Nephron (organoid): ENCODE results near the gene HENMT1.
"Not testable (repeated sequence)": the region's sequence is repeated elsewhere in the genome, so short reads cannot be mapped to it uniquely, and the experiment has no call there.

Experiments used
- H3K27ac Mint-ChIP-seq, 3 experiments: 2 replicates each; pipeline ENCODE4 v1.8.0; 2020; ENCODE audit warnings: mixed read lengths in 3 of 3, mild to moderate bottlenecking in 2 of 3, moderate library complexity in 1 of 3
- H3K27me3 Mint-ChIP-seq: 2 replicates; pipeline ENCODE4 v1.8.0; 2021; ENCODE audit warnings: low read depth, mild to moderate bottlenecking, moderate library complexity, mixed read lengths
- H3K36me3 Mint-ChIP-seq: 2 replicates; pipeline ENCODE4 v1.8.0; 2020; ENCODE audit warnings: low read depth, mixed read lengths
- H3K4me1 Mint-ChIP-seq: 2 replicates; pipeline ENCODE4 v1.8.0; 2020; ENCODE audit warnings: mixed read lengths
- H3K4me3 Mint-ChIP-seq, 3 experiments: 2 replicates each; pipeline ENCODE4 v1.8.0; 2020; ENCODE audit warnings: mild to moderate bottlenecking in 3 of 3, mixed read lengths in 3 of 3, moderate library complexity in 2 of 3
- H3K9me3 Mint-ChIP-seq: 2 replicates; pipeline ENCODE4 v1.8.0; 2020; ENCODE audit warnings: mixed read lengths
- TF ChIP-seq, protein P1 (sequence below), 3 experiments: fragments of 200-600 bp; sonication (generic); IDR thresholded peaks; one replicate each; pipeline ENCODE4 v1.5.0; 2021; ENCODE audit warnings: antibody characterized with exemption in 3 of 3; ENCODE audit not compliant: unreplicated experiment in 3 of 3

HENMT1 gene

DNA sequence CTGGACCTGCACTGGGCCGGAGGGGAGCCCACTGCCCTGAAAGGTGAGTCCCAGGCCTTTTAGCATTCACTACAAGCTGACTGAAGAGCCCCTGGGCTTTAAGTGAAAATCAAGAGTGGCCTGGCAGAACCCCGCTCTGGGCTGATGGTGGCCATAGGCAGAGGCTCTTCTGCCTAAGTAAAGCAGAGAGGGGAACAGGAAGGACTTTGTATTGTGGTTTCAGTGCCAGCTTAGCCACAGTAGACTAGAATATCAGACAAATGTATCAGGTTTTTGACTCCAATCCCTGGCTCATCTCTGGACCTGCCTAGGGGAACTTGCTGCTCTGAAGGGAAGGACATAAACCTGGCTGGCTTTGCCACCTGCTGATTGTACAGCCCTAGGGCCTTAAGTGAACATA lies 10.2 kb upstream of the HENMT1 start:
- H3K27ac Mint-ChIP-seq = no peak overlapping the region
- no peak overlapping the region for H3K4me3 Mint-ChIP-seq
- TF ChIP-seq, protein P1, sequence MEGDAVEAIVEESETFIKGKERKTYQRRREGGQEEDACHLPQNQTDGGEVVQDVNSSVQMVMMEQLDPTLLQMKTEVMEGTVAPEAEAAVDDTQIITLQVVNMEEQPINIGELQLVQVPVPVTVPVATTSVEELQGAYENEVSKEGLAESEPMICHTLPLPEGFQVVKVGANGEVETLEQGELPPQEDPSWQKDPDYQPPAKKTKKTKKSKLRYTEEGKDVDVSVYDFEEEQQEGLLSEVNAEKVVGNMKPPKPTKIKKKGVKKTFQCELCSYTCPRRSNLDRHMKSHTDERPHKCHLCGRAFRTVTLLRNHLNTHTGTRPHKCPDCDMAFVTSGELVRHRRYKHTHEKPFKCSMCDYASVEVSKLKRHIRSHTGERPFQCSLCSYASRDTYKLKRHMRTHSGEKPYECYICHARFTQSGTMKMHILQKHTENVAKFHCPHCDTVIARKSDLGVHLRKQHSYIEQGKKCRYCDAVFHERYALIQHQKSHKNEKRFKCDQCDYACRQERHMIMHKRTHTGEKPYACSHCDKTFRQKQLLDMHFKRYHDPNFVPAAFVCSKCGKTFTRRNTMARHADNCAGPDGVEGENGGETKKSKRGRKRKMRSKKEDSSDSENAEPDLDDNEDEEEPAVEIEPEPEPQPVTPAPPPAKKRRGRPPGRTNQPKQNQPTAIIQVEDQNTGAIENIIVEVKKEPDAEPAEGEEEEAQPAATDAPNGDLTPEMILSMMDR (IDR thresholded peaks at IDR 0.05; ENCODE audit: unreplicated experiment in 3 of 3) = no peak
- H3K27me3 Mint-ChIP-seq = no peaks in the 10 kb centered on the region
- H3K9me3 Mint-ChIP-seq = peaks cover 21% of the 10 kb centered on the region
- peaks cover 7% of the 10 kb centered on the region for H3K36me3 Mint-ChIP-seq
- H3K4me1 Mint-ChIP-seq = no peaks in the 10 kb centered on the region

DNA sequence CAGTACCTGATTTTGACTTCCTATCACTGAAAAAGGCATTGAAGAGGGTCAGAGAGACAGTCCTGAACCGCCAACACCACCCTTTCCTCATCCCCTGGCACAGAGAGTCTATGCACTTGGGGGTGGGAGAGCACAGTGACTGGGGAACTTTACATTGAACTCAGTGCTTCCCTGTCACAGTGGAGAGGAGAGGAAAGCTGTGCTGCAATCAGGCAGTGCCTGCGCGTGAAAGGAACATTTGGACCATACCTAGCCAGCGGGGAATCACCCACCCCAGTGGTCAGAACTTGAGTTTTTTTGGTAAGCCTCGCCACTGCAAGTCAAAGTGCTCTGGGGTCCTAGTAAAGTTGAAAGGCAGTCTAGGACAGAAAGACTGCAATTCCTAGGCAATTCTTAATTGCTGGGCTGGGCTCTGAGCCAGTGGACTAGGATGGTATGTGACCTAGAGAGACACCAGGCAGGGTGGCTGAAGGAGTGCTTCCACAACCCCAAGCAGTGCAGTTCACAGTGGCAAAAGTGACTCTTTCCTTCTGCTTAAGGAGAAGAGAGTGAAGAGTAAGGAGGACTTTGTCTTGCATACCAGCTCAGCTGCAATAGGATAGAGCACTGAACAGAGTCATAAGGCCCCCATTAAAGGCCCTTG lies 9.4 kb upstream of the HENMT1 start:
- no peaks in the 10 kb centered on the region for H3K4me1 Mint-ChIP-seq
- TF ChIP-seq, protein P1 (IDR thresholded peaks at IDR 0.05; ENCODE audit: unreplicated experiment in 3 of 3) = no peak
- H3K27ac Mint-ChIP-seq = no peak overlapping the region
- peaks cover 7% of the 10 kb centered on the region for H3K36me3 Mint-ChIP-seq
- H3K27me3 Mint-ChIP-seq = no peaks in the 10 kb centered on the region
- peaks cover 21% of the 10 kb centered on the region for H3K9me3 Mint-ChIP-seq
- H3K4me3 Mint-ChIP-seq = no peak overlapping the region

DNA sequence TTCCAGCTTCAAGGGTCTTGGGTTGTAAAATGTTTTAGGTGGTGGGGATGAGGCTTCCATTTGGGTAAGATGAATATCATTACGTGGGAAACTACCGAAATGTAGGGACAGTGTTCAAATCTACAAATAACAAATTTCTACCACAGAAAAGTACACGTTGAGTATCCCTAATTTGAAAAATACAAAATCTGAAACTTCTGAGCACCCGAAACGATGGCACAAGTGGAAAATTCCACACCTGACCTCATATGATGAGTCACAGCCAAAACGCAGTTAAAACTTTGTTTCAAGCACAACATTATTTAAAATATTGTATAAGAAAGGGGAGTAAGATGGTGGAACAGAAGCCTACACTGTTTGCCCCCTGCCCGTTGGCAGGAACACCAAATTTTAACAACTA lies 8.8 kb upstream of the HENMT1 start:
- H3K27me3 Mint-ChIP-seq = no peaks in the 10 kb centered on the region
- H3K4me3 Mint-ChIP-seq = no peak overlapping the region
- peaks cover 5% of the 10 kb centered on the region for H3K36me3 Mint-ChIP-seq
- no peak overlapping the region for H3K27ac Mint-ChIP-seq
- peaks cover 17% of the 10 kb centered on the region for H3K9me3 Mint-ChIP-seq
- H3K4me1 Mint-ChIP-seq = no peaks in the 10 kb centered on the region
- TF ChIP-seq, protein P1 (IDR thresholded peaks at IDR 0.05; ENCODE audit: unreplicated experiment in 3 of 3) = no peak

DNA sequence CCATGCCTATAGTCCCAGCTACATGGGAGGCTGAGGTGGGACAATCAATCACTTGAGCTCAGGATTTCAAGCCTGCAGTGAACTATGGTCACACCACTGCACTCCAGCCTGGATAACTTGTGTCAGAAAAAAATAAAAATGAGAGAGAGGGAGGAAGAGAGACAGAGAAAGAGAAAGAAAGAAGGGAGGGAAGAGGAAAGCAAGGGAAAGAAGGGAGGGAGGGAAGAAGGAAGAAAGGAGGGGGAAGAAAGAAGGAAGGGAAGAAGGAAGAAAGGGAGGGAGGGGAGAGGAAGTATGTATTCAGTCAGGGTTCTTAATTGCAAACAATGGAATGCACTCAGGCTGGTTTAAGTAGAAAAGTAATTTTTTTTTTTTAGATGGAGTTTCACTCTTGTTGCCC lies 7.9 kb upstream of the HENMT1 start:
- Mint-ChIP-seq H3K27ac (no peak overlapping the region), H3K4me1 (no peaks in the 10 kb centered on the region), H3K36me3 (no peaks in the 10 kb centered on the region), H3K4me3 (no peak overlapping the region), H3K9me3 (peaks cover 12% of the 10 kb centered on the region), H3K27me3 (no peaks in the 10 kb centered on the region)
- TF ChIP-seq, protein P1 (IDR thresholded peaks at IDR 0.05; ENCODE audit: unreplicated experiment in 3 of 3) = no peak

DNA sequence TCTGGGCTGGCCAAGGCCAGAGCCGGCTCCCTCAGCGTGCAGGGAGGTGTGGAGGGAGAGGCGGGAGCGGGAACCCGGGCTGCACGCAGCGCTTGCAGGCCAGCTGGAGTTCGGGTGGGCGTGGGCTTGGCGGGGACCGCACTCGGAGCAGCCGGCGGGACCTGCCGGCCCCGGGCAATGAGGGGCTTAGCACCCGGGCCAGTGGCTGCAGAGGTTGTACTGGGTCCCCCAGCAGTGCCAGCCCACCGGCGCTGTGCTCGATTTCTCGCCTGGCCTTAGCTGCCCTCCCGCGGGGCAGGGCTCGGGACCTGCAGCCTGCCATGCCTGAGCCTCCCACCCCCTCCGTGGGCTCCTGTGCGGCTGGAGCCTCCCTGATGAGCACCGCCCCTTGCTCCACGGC lies 6.5 kb upstream of the HENMT1 start:
- not testable (repeated sequence) for H3K27ac Mint-ChIP-seq, H3K4me3 Mint-ChIP-seq, H3K36me3 Mint-ChIP-seq, H3K4me1 Mint-ChIP-seq, H3K9me3 Mint-ChIP-seq, H3K27me3 Mint-ChIP-seq

DNA sequence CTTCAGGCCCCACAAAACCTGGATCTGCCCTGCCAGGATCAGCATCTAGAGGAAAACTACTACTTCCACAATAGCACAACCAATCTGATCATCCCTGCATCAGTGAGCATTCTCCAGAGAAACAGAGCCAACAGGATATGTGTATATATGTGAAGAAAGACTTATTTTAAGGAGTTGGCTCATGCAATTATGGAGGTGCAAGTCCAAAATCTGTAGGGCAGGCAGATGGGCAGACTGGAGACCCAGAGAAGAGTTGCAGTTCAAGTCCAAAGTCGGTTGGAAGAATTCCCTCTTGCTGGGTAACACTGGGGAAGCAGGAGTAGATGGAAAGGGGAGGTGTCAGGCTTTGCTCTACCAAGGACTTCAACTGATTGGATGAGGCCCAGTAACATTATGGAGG lies 4.9 kb upstream of the HENMT1 start:
- peaks cover 7% of the 10 kb centered on the region for H3K4me1 Mint-ChIP-seq
- no peaks in the 10 kb centered on the region for H3K36me3 Mint-ChIP-seq
- H3K27me3 Mint-ChIP-seq = no peaks in the 10 kb centered on the region
- TF ChIP-seq, protein P1 (IDR thresholded peaks at IDR 0.05; ENCODE audit: unreplicated experiment in 3 of 3) = no peak
- H3K9me3 Mint-ChIP-seq = no peaks in the 10 kb centered on the region
- no peak overlapping the region for H3K4me3 Mint-ChIP-seq
- no peak overlapping the region for H3K27ac Mint-ChIP-seq
